Brain microvascular endothelial cell (primary cell): ENCODE results near the gene GDA.
A peak's percentile ranks its signal among the peaks of the same experiment; 100 is the strongest.

Source experiments
- DNase-seq: peaks from one replicate; pipeline ENCODE4 v3.0.0-alpha.2; 2020
- H3K27ac ChIP-seq: fragments of 250-450 bp; sonication (Bioruptor Pico); 2 replicates; pipeline ENCODE4 v1.5.1; 2020; ENCODE audit warnings: mild to moderate bottlenecking, moderate library complexity
- H3K27me3 ChIP-seq: fragments of 250-450 bp; sonication (Bioruptor Pico); replicated peaks from 2 replicates; pipeline ENCODE4 v1.5.1; 2020; ENCODE audit warnings: mild to moderate bottlenecking
- H3K36me3 ChIP-seq: fragments of 250-450 bp; sonication (Bioruptor Pico); replicated peaks from 2 replicates; pipeline ENCODE4 v1.5.1; 2020; ENCODE audit warnings: mild to moderate bottlenecking
- H3K4me3 ChIP-seq: 2 replicates; pipeline ENCODE4 v1.5.1; 2011; ENCODE audit warnings: low read depth, mild to moderate bottlenecking, control low read depth, low read length, moderate library complexity
- in situ Hi-C: cut with HindIII; loops from 2 replicates; pipeline ENCODE4 v1.10.0; 2017; ENCODE audit warnings: low sequenced_read_pairs, low pct_ligation_motif_present
- TF ChIP-seq, protein P1 (sequence below): IDR thresholded peaks from 2 replicates; pipeline ENCODE4 v1.5.1; 2011; ENCODE audit warnings: low read depth, mild to moderate bottlenecking, moderate library complexity, low read length, control low read depth, inconsistent platforms; ENCODE audit errors: missing control alignments

GDA gene

DNA sequence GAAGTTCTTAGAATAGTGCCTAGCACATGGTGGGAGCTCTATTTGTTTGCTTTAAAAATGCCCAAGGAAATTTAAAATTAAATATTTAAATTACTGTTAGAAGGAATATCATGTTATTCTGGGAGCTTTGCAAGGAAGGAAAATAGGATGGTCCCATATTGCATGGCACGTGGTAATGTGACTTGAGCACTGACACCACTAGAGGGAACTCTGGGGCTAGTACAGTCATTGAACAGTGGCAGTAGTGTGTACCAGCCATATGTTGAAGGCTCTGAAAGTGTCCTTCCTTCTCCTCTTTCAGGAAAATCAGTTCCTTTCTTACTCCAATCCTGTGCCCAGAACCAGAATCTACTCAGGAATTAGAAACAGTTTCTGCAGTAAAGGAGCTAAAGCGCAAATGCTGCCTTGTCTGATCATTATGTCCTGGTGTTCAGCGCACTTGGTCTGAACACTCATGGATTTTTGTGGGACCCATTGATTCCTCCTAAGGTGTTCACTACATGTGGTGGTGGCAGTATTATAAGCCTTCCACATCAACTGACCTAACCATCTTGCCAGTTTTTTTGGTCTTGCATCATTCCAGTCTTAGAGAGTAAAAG lies 54.1 kb downstream of the GDA start:
- peak; percentile 25 for DNase-seq
- Histone ChIP-seq H3K4me3 (no peak overlapping the region), H3K36me3 (no peaks in the 10 kb centered on the region), H3K27ac (no peak overlapping the region), H3K27me3 (no peaks in the 10 kb centered on the region)
- TF ChIP-seq, protein P1, sequence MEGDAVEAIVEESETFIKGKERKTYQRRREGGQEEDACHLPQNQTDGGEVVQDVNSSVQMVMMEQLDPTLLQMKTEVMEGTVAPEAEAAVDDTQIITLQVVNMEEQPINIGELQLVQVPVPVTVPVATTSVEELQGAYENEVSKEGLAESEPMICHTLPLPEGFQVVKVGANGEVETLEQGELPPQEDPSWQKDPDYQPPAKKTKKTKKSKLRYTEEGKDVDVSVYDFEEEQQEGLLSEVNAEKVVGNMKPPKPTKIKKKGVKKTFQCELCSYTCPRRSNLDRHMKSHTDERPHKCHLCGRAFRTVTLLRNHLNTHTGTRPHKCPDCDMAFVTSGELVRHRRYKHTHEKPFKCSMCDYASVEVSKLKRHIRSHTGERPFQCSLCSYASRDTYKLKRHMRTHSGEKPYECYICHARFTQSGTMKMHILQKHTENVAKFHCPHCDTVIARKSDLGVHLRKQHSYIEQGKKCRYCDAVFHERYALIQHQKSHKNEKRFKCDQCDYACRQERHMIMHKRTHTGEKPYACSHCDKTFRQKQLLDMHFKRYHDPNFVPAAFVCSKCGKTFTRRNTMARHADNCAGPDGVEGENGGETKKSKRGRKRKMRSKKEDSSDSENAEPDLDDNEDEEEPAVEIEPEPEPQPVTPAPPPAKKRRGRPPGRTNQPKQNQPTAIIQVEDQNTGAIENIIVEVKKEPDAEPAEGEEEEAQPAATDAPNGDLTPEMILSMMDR: peak; percentile 72
- in situ Hi-C loops: no loop called here

DNA sequence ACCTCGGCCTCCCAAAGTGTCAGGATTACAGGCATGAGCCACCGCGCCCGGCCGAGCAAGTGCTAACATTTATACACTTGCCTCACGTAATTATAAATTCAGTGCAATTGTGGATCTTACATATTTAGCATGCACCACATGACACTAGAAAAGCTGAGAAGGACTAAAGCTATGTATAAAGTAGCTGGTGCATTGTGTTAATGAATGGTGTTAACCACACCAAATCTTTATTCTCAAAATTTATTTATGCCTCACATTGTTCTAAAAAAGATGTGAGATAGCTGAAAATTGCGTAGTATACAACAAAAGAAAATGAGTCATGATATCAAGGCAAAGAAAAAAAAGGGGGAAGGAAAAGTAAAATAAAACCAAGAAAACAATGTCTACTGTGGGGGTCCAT lies 54.8 kb downstream of the GDA start:
- no peak overlapping the region for H3K4me3 ChIP-seq
- in situ Hi-C loops: no loop called here
- no peaks in the 10 kb centered on the region for H3K27me3 ChIP-seq
- no peak overlapping the region for H3K27ac ChIP-seq
- DNase-seq: no peak
- TF ChIP-seq, protein P1: no peak
- H3K36me3 ChIP-seq: no peaks in the 10 kb centered on the region

- H3K4me3 ChIP-seq: no peak overlapping the region
- no peaks in the 10 kb centered on the region for H3K27me3 ChIP-seq
- no peak for DNase-seq
- in situ Hi-C loops: no loop called here
- H3K27ac ChIP-seq: no peak overlapping the region
- H3K36me3 ChIP-seq: no peaks in the 10 kb centered on the region
- TF ChIP-seq, protein P1: no peak
These were observed 56.3 kb downstream of the GDA start for GRCh38 chr9:72205513-72205912.

- Histone ChIP-seq H3K27ac (no peak overlapping the region), H3K4me3 (no peak overlapping the region), H3K36me3 (no peaks in the 10 kb centered on the region), H3K27me3 (no peaks in the 10 kb centered on the region)
- in situ Hi-C loops: no loop called here
- TF ChIP-seq, protein P1: no peak
- DNase-seq: no peak
These were observed 58.0 kb downstream of the GDA start for GRCh38 chr9:72207278-72207677.

- no peak overlapping the region for H3K4me3 ChIP-seq
- no peaks in the 10 kb centered on the region for H3K36me3 ChIP-seq
- H3K27me3 ChIP-seq: no peaks in the 10 kb centered on the region
- TF ChIP-seq, protein P1: no peak
- in situ Hi-C loops: no loop called here
- H3K27ac ChIP-seq: no peak overlapping the region
- DNase-seq: no peak
These were observed 61.3 kb downstream of the GDA start for GRCh38 chr9:72210522-72210921.

DNA sequence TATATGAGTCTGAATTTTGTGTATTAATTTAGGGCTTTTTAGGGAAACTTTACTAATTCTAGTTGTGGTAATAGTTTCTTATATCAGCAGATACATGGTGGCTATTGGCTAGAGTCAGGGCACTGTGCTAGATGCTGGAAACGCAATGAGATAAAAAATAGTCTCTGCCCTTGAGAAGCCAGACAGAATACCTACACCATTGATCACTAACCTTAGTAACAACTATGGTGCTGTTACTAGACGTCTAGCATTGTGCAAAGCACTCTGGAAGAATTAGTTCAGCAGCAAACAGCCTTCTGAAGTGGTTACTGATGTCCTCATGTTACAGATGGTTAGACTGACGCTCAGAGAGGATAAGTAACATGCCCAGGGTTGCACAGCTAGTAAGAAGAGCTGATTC lies 61.8 kb downstream of the GDA start:
- no peaks in the 10 kb centered on the region for H3K27me3 ChIP-seq
- DNase-seq: no peak
- no peak overlapping the region for H3K4me3 ChIP-seq

More for the DNA sequence above, 61.8 kb downstream of the GDA start:
- in situ Hi-C loops: no loop called here
- Histone ChIP-seq H3K36me3 (no peaks in the 10 kb centered on the region), H3K27ac (no peak overlapping the region)
- TF ChIP-seq, protein P1: no peak
